OCI-LY1 (cell line): ENCODE results near the gene MAP7D3.

Experiments
- H2AFZ ChIP-seq: fragments of 200-600 bp; sonication (generic), shearing (Covaris generic); 2 replicates; pipeline ENCODE4 v1.6.0; 2014; ENCODE audit warnings: antibody characterized with exemption, mild to moderate bottlenecking, low read length
- H3F3A ChIP-seq: fragments of 200-600 bp; sonication (generic), shearing (Covaris generic); 2 replicates; pipeline ENCODE4 v1.6.0; 2014; ENCODE audit warnings: mild to moderate bottlenecking, antibody characterized with exemption, low read length, moderate library complexity; ENCODE audit not compliant: insufficient read depth
- H3K27ac ChIP-seq: fragments of 200-600 bp; sonication (generic); 2 replicates; pipeline ENCODE4 v1.5.1; 2014; ENCODE audit warnings: low read length, mixed run types, mild to moderate bottlenecking, low read depth; ENCODE audit not compliant: poor library complexity, severe bottlenecking
- H3K27me3 ChIP-seq: fragments of 200-600 bp; sonication (generic); 2 replicates; pipeline ENCODE4 v1.6.0; 2014; ENCODE audit warnings: antibody characterized with exemption, mild to moderate bottlenecking, low read length, moderate library complexity; ENCODE audit not compliant: insufficient read depth
- H3K36me3 ChIP-seq: fragments of 200-600 bp; sonication (generic); 2 replicates; pipeline ENCODE4 v1.6.1; 2014; ENCODE audit warnings: mild to moderate bottlenecking, antibody characterized with exemption, low read length, moderate library complexity, mixed read lengths; ENCODE audit not compliant: insufficient read depth
- H3K4me1 ChIP-seq: fragments of 200-600 bp; sonication (generic); 2 replicates; pipeline ENCODE4 v1.5.1; 2014; ENCODE audit warnings: mild to moderate bottlenecking, low read length, moderate library complexity; ENCODE audit not compliant: insufficient read depth, severe bottlenecking
- H3K4me2 ChIP-seq: fragments of 200-600 bp; sonication (generic), shearing (Covaris generic); 2 replicates; pipeline ENCODE4 v1.6.1; 2014; ENCODE audit warnings: low read length
- H3K4me3 ChIP-seq: fragments of 200-600 bp; sonication (generic); 2 replicates; pipeline ENCODE4 v1.5.1; 2014; ENCODE audit warnings: low read length, low read depth, mild to moderate bottlenecking, mixed read lengths; ENCODE audit not compliant: poor library complexity, severe bottlenecking
- H3K79me2 ChIP-seq: fragments of 200-600 bp; shearing (Covaris generic); 2 replicates; pipeline ENCODE4 v1.6.1; 2016; ENCODE audit warnings: mixed run types, low read length, mixed read lengths; ENCODE audit not compliant: insufficient read depth
- H3K9ac ChIP-seq: fragments of 200-600 bp; sonication (generic), shearing (Covaris generic); 2 replicates; pipeline ENCODE4 v1.6.1; 2014; ENCODE audit warnings: mild to moderate bottlenecking, low read length, mixed read lengths
- H3K9me2 ChIP-seq: fragments of 200-600 bp; sonication (generic), shearing (Covaris generic); 2 replicates; pipeline ENCODE4 v1.6.1; 2014; ENCODE audit warnings: low read depth, mild to moderate bottlenecking, low read length, mixed read lengths
- H3K9me3 ChIP-seq: fragments of 200-600 bp; shearing (Covaris generic); 2 replicates; pipeline ENCODE4 v1.6.1; 2014; ENCODE audit warnings: low read length, mixed read lengths
- H4K20me1 ChIP-seq: fragments of 200-600 bp; sonication (generic), shearing (Covaris generic); 2 replicates; pipeline ENCODE4 v1.6.0; 2016; ENCODE audit warnings: mild to moderate bottlenecking, low read length; ENCODE audit not compliant: insufficient read depth
- CTCF ChIP-seq: fragments of 200-600 bp; sonication (generic), shearing (Covaris generic); IDR thresholded peaks from 2 replicates; pipeline ENCODE4 v1.5.1; 2017; ENCODE audit warnings: mild to moderate bottlenecking, antibody characterized with exemption, low read length, moderate library complexity, mixed read lengths
- EZH2 ChIP-seq: fragments of 200-600 bp; sonication (generic), shearing (Covaris generic); IDR thresholded peaks from 2 replicates; pipeline ENCODE4 v1.8.0; 2017; ENCODE audit warnings: borderline replicate concordance, mixed run types, mild to moderate bottlenecking, antibody characterized with exemption, low read length, moderate library complexity, mixed read lengths

MAP7D3 gene

DNA sequence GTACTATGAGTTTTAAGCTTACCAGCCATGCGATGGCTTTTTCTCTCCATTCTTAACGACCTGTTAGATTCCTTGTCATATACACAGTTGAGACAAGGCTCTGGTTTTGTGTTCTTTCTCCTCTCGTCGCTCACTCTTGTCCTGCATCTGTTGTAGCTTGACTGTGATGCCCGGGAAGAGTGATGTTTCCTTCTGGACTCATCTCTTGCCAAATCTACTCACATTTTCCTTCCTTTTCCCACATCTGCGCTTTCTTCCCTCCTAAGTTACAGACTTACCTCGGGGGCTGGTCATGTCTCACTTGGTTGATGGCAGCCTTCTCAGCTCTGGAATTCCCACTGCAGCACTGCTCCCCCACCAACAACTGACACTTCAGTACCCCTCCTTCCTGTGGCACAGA lies 4.8 kb upstream of the MAP7D3 start:
- Histone ChIP-seq H3F3A (no peaks in the 10 kb centered on the region), H3K4me3 (no peak overlapping the region), H3K27me3 (no peaks in the 10 kb centered on the region), H3K79me2 (no peaks in the 10 kb centered on the region), H3K27ac (no peak overlapping the region), H3K9ac (no peak overlapping the region), H2AFZ (no peak overlapping the region), H3K9me2 (no peaks in the 10 kb centered on the region), H3K36me3 (no peaks in the 10 kb centered on the region), H3K4me2 (no peak overlapping the region), H3K9me3 (no peaks in the 10 kb centered on the region), H4K20me1 (no peaks in the 10 kb centered on the region), H3K4me1 (peaks cover 4% of the 10 kb centered on the region)
- TF ChIP-seq EZH2 (no peak), CTCF (no peak)

- Histone ChIP-seq H3K9me2 (no peaks in the 10 kb centered on the region), H2AFZ (no peak overlapping the region), H3K9ac (no peak overlapping the region), H3K9me3 (no peaks in the 10 kb centered on the region), H3K4me1 (peaks cover 4% of the 10 kb centered on the region), H3K79me2 (no peaks in the 10 kb centered on the region; the same call in 1 of the 2 replicates), H3K27me3 (no peaks in the 10 kb centered on the region), H3K36me3 (no peaks in the 10 kb centered on the region), H3K27ac (no peak overlapping the region), H3K4me2 (no peak overlapping the region), H3F3A (no peaks in the 10 kb centered on the region), H4K20me1 (no peaks in the 10 kb centered on the region), H3K4me3 (no peak overlapping the region)
- TF ChIP-seq EZH2 (no peak), CTCF (no peak)
Observed at GRCh38 chrX:136255541-136255940, 4.3 kb upstream of the MAP7D3 start.

DNA sequence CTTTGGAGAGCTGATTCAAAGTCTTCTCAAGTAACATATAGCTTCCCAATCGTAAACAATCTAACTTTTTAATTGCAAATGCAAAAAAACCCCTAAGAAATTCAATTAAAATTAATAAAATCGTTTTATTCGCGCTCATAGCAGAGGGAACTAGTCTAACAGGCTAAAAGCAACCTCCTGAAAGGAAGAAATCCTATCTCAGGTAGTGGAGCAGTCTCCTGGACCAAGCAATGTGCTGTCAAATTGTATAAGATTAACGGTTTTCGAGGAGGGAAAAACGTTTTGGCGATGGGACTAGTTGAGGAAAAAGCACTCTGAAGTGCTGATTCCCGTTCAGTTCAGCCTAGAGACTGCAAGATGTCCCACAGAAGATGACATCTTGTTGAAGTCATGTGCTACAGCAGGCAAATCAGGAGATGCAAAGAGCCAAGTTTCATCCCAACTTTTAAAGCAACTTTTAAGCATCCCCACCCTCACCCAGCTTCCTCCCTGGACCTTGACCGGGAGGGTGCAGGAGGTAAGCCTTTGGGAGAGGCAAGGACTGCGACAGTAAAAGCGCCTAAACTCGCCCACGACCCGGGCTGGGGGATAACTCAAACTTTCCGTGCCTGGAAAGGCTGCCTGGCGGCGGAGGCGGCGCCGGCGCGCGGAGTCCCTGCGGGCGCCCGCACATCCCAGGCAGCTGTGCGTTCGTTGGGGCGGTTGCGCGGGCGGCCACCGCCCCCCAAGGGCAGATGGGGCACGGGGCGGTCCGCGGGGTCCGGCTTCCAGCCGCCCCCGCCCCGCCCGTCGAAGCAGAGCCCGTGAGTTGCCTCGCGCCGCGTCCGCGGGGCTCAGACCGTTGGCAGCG lies 784 bp downstream of the MAP7D3 start:
- Histone ChIP-seq H3K4me1 (peaks cover 15% of the 10 kb centered on the region), H3K4me3 (peak overlapping the region; percentile 90), H3K27ac (no peak overlapping the region), H3K79me2 (peaks cover 9% of the 10 kb centered on the region; the same call in 1 of the 2 replicates), H3K36me3 (no peaks in the 10 kb centered on the region), H3K9me3 (no peaks in the 10 kb centered on the region), H3K27me3 (no peaks in the 10 kb centered on the region), H3K9me2 (no peaks in the 10 kb centered on the region), H4K20me1 (no peaks in the 10 kb centered on the region), H3F3A (no peaks in the 10 kb centered on the region), H3K9ac (peak overlapping the region; percentile 93), H2AFZ (no peak overlapping the region), H3K4me2 (peak overlapping the region; percentile 88)
- TF ChIP-seq CTCF (no peak), EZH2 (no peak)
